PFSK-1 (cell line): ENCODE data around the gene LY6G6C.
A peak's percentile ranks its signal among the peaks of the same experiment; 100 is the strongest.

Experiments used
- FOXP2 ChIP-seq: optimal IDR thresholded peaks from 2 replicates; pipeline ENCODE3; 2011; ENCODE audit warnings: borderline replicate concordance, control low read depth, inconsistent platforms; ENCODE audit not compliant: insufficient read depth; ENCODE audit errors: extremely low read length, extremely low read depth
- POLR2AphosphoS5 ChIP-seq: IDR thresholded peaks from 2 replicates; pipeline ENCODE4 v1.6.1; 2012; ENCODE audit warnings: low read depth, mild to moderate bottlenecking, control low read depth, low read length, moderate library complexity
- REST ChIP-seq, 2 experiments: IDR thresholded peaks; 2 replicates each; pipeline versions ENCODE4 v1.6.1 to v1.8.0; 2011 to 2012; ENCODE audit warnings: low read depth in 2 of 2, low read length in 2 of 2, control low read depth in 1 of 2, inconsistent platforms in 1 of 2, mild to moderate bottlenecking in 1 of 2, moderate library complexity in 1 of 2; ENCODE audit not compliant: insufficient read depth in 1 of 2
- SIN3A ChIP-seq: IDR thresholded peaks from 2 replicates; pipeline ENCODE4 v1.6.1; 2012; ENCODE audit warnings: mild to moderate bottlenecking, low read length, moderate library complexity, borderline replicate concordance; ENCODE audit not compliant: insufficient read depth
- TAF1 ChIP-seq: IDR thresholded peaks from 2 replicates; pipeline ENCODE4 v1.6.1; 2012; ENCODE audit warnings: low read length, control low read depth, borderline replicate concordance; ENCODE audit not compliant: insufficient read depth

LY6G6C gene

GRCh38 chr6:31729979-31730630 lies 8.6 kb upstream of the LY6G6C start:
- no peak for TF ChIP-seq REST (IDR thresholded peaks at IDR 0.05; ENCODE audit: insufficient read depth in 1 of 2, low read depth in 2 of 2, low read length in 2 of 2)
- peak; percentile 25 for TF ChIP-seq FOXP2
- peak; percentile 92; the same call in 1 of the 2 replicates for TF ChIP-seq POLR2AphosphoS5
- TF ChIP-seq SIN3A, result peak; percentile 94; the same call in 1 of the 2 replicates
- TF ChIP-seq TAF1, result peak; percentile 71; the same call in 1 of the 2 replicates

GRCh38 chr6:31729515-31729978 lies 8.0 kb upstream of the LY6G6C start:
- TF ChIP-seq FOXP2 (no peak), SIN3A (no peak), TAF1 (no peak), POLR2AphosphoS5 (no peak), REST (IDR thresholded peaks at IDR 0.05; ENCODE audit: insufficient read depth in 1 of 2, low read depth in 2 of 2, low read length in 2 of 2) (no peak)

GRCh38 chr6:31728767-31729514 lies 7.4 kb upstream of the LY6G6C start, which contains the start of gene DDAH2:
TSS of gene DDAH2 (minus strand) at chr6:31729299. CDS start at chr6:31729161, 138 bp downstream.
- no peak for TF ChIP-seq SIN3A
- TF ChIP-seq POLR2AphosphoS5, result no peak
- TF ChIP-seq TAF1, result no peak
- no peak for TF ChIP-seq FOXP2
- no peak for TF ChIP-seq REST (IDR thresholded peaks at IDR 0.05; ENCODE audit: insufficient read depth in 1 of 2, low read depth in 2 of 2, low read length in 2 of 2)

- TF ChIP-seq POLR2AphosphoS5 (no peak), SIN3A (no peak), FOXP2 (no peak), REST (IDR thresholded peaks at IDR 0.05; ENCODE audit: insufficient read depth in 1 of 2, low read depth in 2 of 2, low read length in 2 of 2) (no peak), TAF1 (no peak)
These were observed 6.4 kb upstream of the LY6G6C start for GRCh38 chr6:31727717-31728671.
